Kidney glomerular epithelial cell (primary cell): Measurements from ENCODE around the gene TCHHL1.

ENCODE experiments used
- DNase-seq: peaks from one replicate; lab custom pipeline; 2025; lab: John Stamatoyannopoulos, UW

TCHHL1 gene

DNA sequence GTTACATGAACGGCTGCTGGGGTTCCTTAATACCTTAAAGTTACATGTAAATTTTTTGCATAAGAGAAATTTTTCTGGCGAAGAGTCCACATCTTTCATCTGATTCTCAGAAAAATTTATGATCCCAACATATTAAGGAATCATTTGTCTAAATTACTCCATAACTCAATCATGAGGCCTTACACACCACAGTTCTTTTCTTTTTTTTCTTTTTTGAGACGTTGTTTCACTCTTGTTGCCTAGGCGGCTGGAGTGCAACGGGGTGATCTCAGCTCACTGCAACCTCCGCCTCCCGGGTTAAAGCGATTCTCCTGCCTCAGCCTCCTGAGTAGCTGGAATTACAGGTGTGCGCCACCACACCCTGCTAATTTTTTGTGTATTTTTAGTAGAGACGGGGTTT is 50.0 kb downstream of the TCHHL1 start:
- DNase-seq, result no peak

DNA sequence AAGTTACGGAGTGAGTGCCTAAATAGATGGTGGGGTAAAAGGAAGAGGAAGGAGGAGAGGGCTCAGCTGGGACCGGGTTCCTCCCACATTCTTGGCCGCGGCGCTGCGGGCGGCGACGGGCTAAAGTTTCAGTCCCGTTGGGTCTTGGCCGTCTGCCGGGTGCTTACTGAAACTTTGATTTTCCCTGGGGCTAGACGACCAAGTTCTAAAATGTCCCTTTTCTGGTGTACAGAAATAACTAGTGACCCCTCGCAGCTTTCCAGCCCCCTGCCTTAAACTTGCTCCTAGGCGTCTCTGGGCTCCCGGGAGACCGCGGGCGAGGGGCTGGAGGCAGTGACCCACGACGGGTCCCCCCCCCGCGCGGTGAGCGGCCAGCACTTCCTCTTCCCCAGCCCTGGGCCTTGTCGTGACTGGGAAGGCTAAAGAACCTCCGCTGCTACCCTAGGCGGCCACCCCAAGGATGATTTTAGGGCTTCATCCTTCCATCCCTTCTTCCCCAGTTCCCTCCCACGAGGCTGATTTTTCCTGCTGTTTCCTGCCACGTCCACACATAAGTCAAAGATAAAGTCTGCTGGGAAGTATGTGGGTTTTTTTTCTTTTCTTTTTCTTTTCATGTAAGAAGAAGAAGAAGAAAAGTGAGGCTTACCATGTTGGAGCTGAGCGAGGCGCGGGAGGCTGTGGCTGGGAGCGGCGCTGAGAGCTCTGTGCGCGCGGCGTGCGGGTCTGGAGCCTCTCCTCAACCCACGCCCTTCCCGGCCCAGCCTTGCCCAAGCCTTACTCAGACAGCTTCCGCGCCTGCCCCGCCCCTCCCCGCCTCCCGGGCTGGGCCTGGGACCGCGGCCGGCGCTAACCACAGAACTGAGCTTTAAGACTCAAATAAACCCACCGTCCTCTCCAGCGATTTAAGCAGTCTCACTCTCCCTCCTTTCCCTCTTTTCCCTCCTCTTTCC is 52.3 kb downstream of the TCHHL1 start, which contains the start of gene S100A11:
Gene S100A11, minus strand, starts transcription at position 738 of the 950 bp plus-strand sequence. Its CDS starts 89 bp downstream, at position 649.
- peak; percentile 78 for DNase-seq

DNA sequence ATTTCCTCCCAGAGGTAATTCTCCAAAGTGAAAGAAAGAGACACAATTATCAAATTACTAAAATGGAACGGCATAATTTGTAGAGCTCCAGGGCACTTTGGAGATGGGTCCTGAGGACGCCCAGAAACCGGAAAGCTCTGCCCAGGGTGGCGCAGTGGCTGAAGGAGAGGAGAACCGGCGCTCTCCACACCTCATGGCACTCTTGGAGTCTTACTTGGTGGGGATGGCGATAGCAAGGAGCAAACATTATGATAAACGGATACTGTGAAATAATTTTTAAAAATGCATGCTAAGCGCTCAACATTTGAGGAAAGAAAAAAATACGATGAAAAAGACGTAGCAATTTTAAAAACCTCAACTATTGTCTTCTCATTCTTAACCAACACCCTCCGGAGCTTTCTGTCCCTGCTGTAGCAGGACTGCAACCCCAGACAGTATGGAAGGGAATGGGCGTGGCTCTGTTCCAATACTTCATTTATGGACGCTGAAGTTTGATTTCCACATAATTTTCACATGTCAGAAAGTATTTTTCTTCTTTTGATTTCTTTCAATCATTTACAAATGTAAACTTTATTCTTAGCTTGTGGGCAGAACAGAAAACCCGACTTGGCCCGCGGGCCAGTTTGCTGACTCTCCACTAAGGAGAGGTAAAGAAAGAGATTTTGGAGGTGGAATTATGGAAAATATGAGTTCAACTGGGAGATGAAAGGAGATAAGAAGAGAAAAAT is 53.2 kb downstream of the TCHHL1 start:
- DNase-seq, result no peak

DNA sequence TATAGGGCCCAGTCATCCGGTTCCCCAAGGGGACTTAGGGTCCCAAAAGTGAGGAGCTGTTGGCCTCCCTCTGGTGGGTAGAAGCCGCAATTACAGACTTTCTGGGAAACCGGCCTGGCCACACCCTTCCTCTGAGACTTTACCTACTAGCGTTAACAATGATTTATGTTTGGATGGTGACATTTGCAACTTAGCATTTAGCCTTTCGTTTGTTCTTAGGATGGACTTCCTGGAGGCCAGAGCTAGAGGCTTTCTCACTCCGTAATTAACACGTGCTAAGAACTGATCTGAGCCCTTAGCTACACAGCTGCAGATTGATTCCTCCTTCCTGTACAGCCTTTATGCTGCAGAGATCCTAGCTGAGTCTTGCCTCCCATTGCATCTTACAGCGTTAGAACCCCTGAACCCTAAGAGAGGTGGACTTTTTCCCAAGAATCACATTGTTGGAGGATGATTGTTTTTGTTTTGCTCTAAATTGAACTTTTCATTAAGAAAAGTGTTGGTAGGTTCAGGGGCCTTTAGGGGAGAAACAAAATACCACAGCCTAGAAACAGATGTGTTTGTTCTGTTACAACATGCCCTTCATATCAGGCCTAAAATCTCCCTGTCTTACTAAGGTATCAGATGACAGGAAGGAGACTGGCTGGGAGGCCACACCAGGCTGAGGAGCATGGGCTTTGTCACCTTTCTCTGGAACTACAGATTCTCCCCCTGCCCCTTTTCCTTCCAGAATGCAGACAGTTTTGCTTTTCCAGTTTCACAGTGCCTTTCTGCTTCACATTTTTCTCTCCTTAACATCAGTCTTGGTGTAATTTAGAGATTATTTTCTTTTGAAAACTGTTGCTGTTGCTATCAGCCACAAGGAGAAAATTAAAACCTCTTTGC is 54.0 kb downstream of the TCHHL1 start:
- peak; percentile 41 for DNase-seq

DNA sequence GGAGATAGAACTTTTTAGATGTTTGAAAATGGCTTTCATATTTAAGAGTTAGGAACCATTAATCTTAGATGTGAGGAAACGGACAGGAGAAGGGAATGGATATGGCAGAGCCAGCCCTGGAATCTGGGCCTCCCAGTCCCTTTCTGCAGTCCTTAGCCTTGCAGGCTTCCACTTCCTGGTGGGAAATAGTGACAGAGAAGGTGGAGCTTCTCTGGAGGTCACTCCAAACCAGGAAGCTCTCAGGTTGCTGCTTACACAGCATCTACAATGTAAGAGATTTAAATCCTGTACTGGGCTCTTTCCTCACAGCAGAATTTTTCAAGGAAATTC is 54.6 kb downstream of the TCHHL1 start:
- no peak for DNase-seq
